Kidney epithelial cell (primary cell): ENCODE results near the gene BHLHE41. TPM values are rescaled to one million over a fixed set of nuclear protein-coding genes. Genes with fewer than 3 reads are reported as not detected.

Source experiments
- DNase-seq: peaks from one replicate; pipeline ENCODE4 v3.0.0-alpha.2; 2010; ENCODE audit warnings: low read depth
- H3K27me3 ChIP-seq: 2 replicates; pipeline ENCODE4 v1.6.0; 2011; ENCODE audit warnings: low read length; ENCODE audit not compliant: control insufficient read depth, insufficient read depth
- H3K36me3 ChIP-seq: 2 replicates; pipeline ENCODE4 v1.5.1; 2011; ENCODE audit warnings: low read length; ENCODE audit not compliant: control insufficient read depth, insufficient read depth
- H3K4me3 ChIP-seq: 2 replicates; pipeline ENCODE4 v1.5.1; 2011; ENCODE audit warnings: low read depth, mild to moderate bottlenecking, control low read depth, low read length
- total RNA-seq: library from RNA; depleted of rRNA; stranded (reverse); fragments of >200 nt; gene quantifications from 2 replicates; pipeline ENCODE4 v1.2.3, GENCODE V29; 2015
- TF ChIP-seq, protein P1 (sequence below): IDR thresholded peaks from 2 replicates; pipeline ENCODE4 v1.5.1; 2011; ENCODE audit warnings: mild to moderate bottlenecking, moderate library complexity, low read length, control low read depth, inconsistent platforms; ENCODE audit not compliant: insufficient read depth, poor library complexity, severe bottlenecking

BHLHE41 gene
- total RNA-seq, 1 donor from 2014 or later, result 1.6 TPM

DNA sequence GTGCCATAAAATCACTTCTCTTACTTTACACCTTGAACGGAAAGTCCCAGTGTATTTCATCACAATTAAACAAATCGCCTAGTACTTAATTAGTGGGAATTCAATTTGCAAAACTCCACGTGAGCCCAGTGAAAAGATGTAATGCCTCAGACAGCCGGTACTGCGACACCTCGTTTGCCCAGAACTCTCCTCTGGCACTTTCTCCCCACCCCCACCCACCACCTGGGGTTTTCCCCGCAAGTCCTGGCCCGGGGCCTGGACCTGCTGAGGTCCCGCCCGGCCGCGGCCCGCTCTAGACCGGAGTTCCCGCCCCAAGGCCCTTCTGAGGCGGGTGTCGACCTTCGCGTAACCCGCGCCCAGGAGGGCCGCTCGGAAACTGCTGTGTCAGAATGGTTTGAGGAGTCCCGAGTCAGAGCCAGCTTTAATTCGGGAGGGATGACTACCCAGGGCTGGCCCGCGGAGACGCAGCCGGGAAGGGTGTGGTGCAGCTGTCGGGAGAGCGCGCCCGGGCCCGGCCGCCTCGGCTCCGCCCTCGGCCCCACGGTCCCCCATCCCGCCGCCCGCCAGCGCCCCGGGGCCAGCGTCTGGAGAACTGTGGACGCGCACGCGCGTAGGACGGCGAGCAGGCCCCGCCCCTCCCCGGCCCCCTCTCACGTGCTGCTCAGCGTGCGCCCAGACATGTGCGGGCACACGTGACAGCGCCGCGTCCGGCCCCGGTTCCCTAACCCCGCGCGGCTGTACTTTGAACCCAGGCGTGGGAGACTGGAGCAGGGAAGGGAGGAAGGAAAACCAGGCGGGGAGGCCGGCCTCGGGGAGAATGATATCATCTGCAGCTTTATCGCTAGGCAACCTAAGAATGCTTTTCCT, 10.8 kb downstream of the BHLHE41 start:
- TF ChIP-seq, protein P1, sequence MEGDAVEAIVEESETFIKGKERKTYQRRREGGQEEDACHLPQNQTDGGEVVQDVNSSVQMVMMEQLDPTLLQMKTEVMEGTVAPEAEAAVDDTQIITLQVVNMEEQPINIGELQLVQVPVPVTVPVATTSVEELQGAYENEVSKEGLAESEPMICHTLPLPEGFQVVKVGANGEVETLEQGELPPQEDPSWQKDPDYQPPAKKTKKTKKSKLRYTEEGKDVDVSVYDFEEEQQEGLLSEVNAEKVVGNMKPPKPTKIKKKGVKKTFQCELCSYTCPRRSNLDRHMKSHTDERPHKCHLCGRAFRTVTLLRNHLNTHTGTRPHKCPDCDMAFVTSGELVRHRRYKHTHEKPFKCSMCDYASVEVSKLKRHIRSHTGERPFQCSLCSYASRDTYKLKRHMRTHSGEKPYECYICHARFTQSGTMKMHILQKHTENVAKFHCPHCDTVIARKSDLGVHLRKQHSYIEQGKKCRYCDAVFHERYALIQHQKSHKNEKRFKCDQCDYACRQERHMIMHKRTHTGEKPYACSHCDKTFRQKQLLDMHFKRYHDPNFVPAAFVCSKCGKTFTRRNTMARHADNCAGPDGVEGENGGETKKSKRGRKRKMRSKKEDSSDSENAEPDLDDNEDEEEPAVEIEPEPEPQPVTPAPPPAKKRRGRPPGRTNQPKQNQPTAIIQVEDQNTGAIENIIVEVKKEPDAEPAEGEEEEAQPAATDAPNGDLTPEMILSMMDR, result peak; percentile 28
- no peaks in the 10 kb centered on the region for H3K36me3 ChIP-seq
- H3K27me3 ChIP-seq, result no peaks in the 10 kb centered on the region
- DNase-seq, result no peak
- peak overlapping the region; percentile 55 for H3K4me3 ChIP-seq

DNA sequence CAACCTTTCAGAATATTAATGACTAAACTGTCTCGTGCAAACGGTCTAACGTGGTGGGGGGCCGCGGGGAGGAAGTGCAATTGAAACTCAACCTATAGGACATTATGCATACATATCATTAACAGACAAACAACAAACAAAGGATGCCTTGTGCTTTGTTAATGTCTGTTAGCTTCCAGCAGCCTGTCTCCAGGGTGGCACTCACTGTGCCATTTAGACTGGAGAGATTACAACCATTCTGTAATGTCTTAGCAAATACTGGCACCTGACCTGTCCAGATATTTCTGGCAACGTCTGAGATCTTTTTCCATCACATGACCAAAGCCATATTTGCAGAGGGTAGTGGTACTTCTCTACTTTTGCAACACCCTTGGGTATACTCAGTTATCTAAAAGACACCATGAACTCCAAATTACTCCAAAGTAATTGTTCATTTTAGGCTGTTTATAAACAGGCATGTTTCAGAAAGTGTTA, 11.6 kb downstream of the BHLHE41 start:
- H3K4me3 ChIP-seq, result no peak overlapping the region
- DNase-seq, result no peak
- H3K27me3 ChIP-seq, result no peaks in the 10 kb centered on the region
- TF ChIP-seq, protein P1, result no peak
- H3K36me3 ChIP-seq, result no peaks in the 10 kb centered on the region

DNA sequence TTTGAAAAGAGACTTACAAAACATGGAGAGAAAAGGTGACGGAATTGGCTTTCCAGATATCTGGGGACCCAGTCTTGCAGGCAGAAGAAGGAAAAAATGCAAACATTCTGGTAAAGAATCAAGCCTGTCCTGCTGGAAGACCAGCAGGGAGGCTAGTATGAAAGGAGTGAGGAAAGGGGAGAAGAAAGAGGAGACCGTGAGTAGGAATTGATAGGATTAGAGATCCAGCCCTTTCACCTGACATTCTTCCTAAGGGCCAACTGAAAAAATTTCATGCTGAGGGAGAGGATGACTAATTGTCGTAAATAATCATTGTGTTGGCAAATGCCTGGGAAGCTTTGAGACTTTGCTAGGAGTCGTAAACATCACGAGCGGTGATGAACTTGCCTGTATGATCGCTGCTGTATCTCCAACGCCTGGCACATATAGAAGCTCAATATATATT, 12.1 kb downstream of the BHLHE41 start:
- no peaks in the 10 kb centered on the region for H3K27me3 ChIP-seq
- no peaks in the 10 kb centered on the region for H3K36me3 ChIP-seq
- H3K4me3 ChIP-seq, result no peak overlapping the region
- TF ChIP-seq, protein P1, result no peak
- DNase-seq, result no peak

DNA sequence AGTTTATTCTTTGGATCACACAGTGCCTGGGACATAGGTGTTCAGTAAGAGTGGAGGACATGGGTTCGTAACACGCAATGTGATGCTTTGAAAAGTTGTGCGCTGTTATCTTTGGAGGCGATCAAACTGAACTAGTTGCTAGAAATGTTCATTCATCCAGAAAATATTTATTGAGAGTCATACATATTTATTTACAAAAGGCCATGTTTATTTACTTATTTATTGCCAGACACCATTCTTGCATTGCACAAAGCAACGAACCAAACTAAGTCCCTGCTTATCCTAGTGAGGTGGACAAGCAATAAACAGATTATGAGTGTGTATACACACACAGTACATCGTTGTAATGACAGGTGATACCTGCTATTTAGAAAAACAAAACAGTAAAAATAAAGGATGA, 12.6 kb downstream of the BHLHE41 start:
- no peaks in the 10 kb centered on the region for H3K36me3 ChIP-seq
- TF ChIP-seq, protein P1, result no peak
- H3K27me3 ChIP-seq, result no peaks in the 10 kb centered on the region
- H3K4me3 ChIP-seq, result no peak overlapping the region
- DNase-seq, result no peak

DNA sequence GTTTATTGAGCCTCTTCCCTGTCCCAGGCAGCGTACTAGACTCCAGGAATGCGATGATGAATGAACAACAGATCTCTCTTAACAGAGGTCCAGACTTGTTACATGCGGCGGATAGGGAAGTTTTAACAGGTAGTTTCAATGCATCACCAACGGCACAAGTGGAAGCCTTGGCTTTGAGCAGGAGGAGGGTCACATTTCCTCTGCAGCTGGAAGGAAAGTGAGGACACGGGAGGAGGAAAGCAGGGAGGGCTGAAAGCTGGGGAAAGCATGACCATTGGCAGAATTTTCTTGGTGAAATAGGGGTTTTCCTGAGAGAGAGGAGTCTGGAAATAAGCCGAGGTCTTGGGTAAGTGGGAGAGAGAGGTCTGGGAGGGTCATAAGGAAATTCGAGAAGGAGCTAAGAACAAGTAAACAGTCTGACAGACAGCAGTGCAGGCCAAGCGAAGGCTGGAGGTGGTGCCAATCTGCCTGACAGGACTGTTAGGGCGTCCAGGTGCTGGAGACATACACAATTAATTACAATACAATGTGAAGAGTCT, 15.4 kb downstream of the BHLHE41 start:
- Histone ChIP-seq H3K4me3 (no peak overlapping the region), H3K36me3 (no peaks in the 10 kb centered on the region), H3K27me3 (no peaks in the 10 kb centered on the region)
- DNase-seq, result no peak
- TF ChIP-seq, protein P1, result no peak
